Measurements from ENCODE around the gene PDZRN3. TPM values are rescaled to one million over a fixed set of nuclear protein-coding genes. Genes with fewer than 3 reads are reported as not detected.

The PDZRN3 gene
- total RNA-seq, 1 donor from 2014 or later = 50.6 TPM

GRCh38 chr3:73552700-73553099, 72.0 kb downstream of the PDZRN3 start:
- no peak overlapping the region for H3K27ac ChIP-seq (ENCODE audit: low read depth, low read length)
- H3K9ac ChIP-seq (ENCODE audit: low read depth in 1 of 3, low read length in 3 of 3) = no peak overlapping the region
- H3K4me3 ChIP-seq (ENCODE audit: low read length in 3 of 3) = no peak overlapping the region
- H3K36me3 ChIP-seq (ENCODE audit: control insufficient read depth in 3 of 3, insufficient read depth in 3 of 3, low read length in 3 of 3) = no peaks in the 10 kb centered on the region
- no peaks in the 10 kb centered on the region for H3K27me3 ChIP-seq (ENCODE audit: control insufficient read depth in 3 of 3, insufficient read depth in 3 of 3, low read length in 3 of 3)
- H3K9me3 ChIP-seq (ENCODE audit: control insufficient read depth in 3 of 3, low read length in 3 of 3) = no peaks in the 10 kb centered on the region
- peaks cover 7 to 26% (median 22%) of the 10 kb centered on the region in 3 donors for H3K4me1 ChIP-seq (ENCODE audit: control insufficient read depth in 3 of 3, insufficient read depth in 3 of 3, low read length in 3 of 3)

DNA sequence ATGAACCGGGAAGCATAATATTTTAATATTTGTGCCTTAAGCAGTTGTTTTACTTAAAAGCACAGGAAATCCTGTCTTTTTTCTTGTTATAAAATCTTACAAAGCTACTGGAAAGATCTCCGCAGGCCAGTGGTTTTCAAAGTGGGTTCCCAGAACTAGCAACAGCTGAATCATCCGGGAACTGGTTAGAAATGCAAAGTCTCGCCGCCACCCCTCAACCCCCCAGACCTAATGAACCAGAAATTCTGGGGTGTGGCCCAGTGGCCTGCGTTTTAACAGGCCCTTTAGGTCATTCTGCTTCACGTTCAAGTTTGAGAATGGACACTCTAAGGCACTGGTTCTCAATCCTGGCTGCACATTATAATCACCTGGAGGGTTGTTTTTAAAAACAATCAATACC, 74.7 kb downstream of the PDZRN3 start:
- Histone ChIP-seq H3K4me1 (ENCODE audit: control insufficient read depth in 3 of 3, insufficient read depth in 3 of 3, low read length in 3 of 3) (peaks cover 2 to 22% (median 5%) of the 10 kb centered on the region in 3 donors), H3K27me3 (ENCODE audit: control insufficient read depth in 3 of 3, insufficient read depth in 3 of 3, low read length in 3 of 3) (no peaks in the 10 kb centered on the region), H3K36me3 (ENCODE audit: control insufficient read depth in 3 of 3, insufficient read depth in 3 of 3, low read length in 3 of 3) (no peaks in the 10 kb centered on the region), H3K9me3 (ENCODE audit: control insufficient read depth in 3 of 3, low read length in 3 of 3) (no peaks in the 10 kb centered on the region), H3K4me3 (ENCODE audit: low read length in 3 of 3) (no peak overlapping the region), H3K9ac (ENCODE audit: low read depth in 1 of 3, low read length in 3 of 3) (no peak overlapping the region), H3K27ac (ENCODE audit: low read depth, low read length) (no peak overlapping the region)

DNA sequence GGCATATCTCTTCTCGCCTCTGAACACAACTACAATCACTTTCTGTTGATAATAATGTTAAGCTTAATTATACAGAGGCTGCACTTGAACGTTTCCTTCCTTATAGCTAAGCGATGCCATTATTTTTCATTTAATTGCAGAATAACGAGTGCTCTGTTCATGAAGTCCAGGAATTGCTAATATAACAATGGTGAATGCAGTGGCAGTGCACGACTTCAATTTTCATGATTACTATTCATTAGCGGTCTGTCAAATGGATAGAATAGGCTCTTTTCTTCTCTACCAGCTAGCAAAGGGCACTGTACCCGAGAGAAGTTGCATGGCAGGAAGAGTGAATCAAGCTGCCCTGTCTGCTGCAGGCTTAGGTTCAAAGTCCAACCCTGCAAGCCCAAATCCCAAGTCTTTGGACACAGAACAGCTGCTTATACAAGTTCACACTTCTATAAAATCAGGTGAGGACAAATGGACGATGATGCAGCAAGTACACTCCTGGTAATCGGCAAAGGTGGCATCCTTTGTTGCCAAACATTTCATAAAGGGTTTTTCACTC, 75.6 kb downstream of the PDZRN3 start:
- Histone ChIP-seq H3K4me1 (ENCODE audit: control insufficient read depth in 3 of 3, insufficient read depth in 3 of 3, low read length in 3 of 3) (peaks cover 2 to 23% (median 2%) of the 10 kb centered on the region in 3 donors), H3K27me3 (ENCODE audit: control insufficient read depth in 3 of 3, insufficient read depth in 3 of 3, low read length in 3 of 3) (no peaks in the 10 kb centered on the region), H3K27ac (ENCODE audit: low read depth, low read length) (no peak overlapping the region), H3K36me3 (ENCODE audit: control insufficient read depth in 3 of 3, insufficient read depth in 3 of 3, low read length in 3 of 3) (no peaks in the 10 kb centered on the region), H3K4me3 (ENCODE audit: low read length in 3 of 3) (no peak overlapping the region), H3K9ac (ENCODE audit: low read depth in 1 of 3, low read length in 3 of 3) (no peak overlapping the region), H3K9me3 (ENCODE audit: control insufficient read depth in 3 of 3, low read length in 3 of 3) (no peaks in the 10 kb centered on the region)

GRCh38 chr3:73548436-73548835, 76.3 kb downstream of the PDZRN3 start:
- no peaks in the 10 kb centered on the region for H3K36me3 ChIP-seq (ENCODE audit: control insufficient read depth in 3 of 3, insufficient read depth in 3 of 3, low read length in 3 of 3)
- H3K4me1 ChIP-seq (ENCODE audit: control insufficient read depth in 3 of 3, insufficient read depth in 3 of 3, low read length in 3 of 3) = peaks cover 2 to 27% (median 2%) of the 10 kb centered on the region in 3 donors
- no peaks in the 10 kb centered on the region for H3K9me3 ChIP-seq (ENCODE audit: control insufficient read depth in 3 of 3, low read length in 3 of 3)
- H3K27me3 ChIP-seq (ENCODE audit: control insufficient read depth in 3 of 3, insufficient read depth in 3 of 3, low read length in 3 of 3) = no peaks in the 10 kb centered on the region
- H3K27ac ChIP-seq (ENCODE audit: low read depth, low read length) = peak overlapping the region; percentile 45
- H3K9ac ChIP-seq (ENCODE audit: low read depth in 1 of 3, low read length in 3 of 3) = no peak overlapping the region
- no peak overlapping the region for H3K4me3 ChIP-seq (ENCODE audit: low read length in 3 of 3)

DNA sequence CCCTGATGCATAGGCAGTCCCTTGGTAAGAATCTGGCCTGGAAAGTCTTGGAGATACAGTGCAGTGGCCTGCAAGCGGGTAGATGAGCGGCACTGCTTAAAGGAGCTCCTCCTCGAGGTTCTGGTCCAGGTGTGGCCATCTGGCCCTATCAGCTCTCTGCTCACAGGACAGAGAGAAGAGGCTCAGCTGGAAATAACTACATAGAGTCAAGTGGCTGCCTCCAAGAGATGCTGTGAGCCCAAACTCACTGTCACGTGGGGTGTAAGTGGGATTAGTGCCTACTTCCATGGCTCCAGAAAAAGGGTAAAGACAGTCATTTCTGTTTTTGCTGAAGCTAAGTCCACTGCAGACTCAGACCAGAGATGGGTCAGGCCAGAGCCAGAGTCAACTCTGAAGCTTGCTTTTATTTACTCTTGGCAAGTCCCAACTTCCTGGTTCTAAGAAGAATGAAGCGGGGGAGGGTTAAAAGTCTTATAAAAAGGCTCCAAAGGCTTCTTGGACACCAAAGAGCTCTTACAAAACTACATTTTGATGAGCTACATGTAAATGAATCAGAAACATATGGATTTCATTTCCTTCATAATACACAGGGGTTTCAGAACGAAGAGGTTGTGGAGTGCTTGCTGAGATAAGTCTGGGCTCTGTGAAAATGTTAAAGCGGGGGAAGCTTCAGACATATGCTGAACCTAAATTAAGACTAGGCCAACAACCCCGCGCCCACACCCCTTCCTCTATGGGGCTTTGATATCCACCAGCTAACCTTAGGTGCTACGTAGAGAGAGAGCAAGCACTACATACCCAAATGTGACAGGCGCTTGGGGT, 77.1 kb downstream of the PDZRN3 start:
- Histone ChIP-seq H3K4me3 (ENCODE audit: low read length in 3 of 3) (no peak overlapping the region), H3K27me3 (ENCODE audit: control insufficient read depth in 3 of 3, insufficient read depth in 3 of 3, low read length in 3 of 3) (no peaks in the 10 kb centered on the region), H3K4me1 (ENCODE audit: control insufficient read depth in 3 of 3, insufficient read depth in 3 of 3, low read length in 3 of 3) (peaks cover 2 to 27% (median 6%) of the 10 kb centered on the region in 3 donors), H3K36me3 (ENCODE audit: control insufficient read depth in 3 of 3, insufficient read depth in 3 of 3, low read length in 3 of 3) (no peaks in the 10 kb centered on the region), H3K27ac (ENCODE audit: low read depth, low read length) (peak overlapping the region; percentile 45), H3K9ac (ENCODE audit: low read depth in 1 of 3, low read length in 3 of 3) (no peak overlapping the region), H3K9me3 (ENCODE audit: control insufficient read depth in 3 of 3, low read length in 3 of 3) (no peaks in the 10 kb centered on the region)

DNA sequence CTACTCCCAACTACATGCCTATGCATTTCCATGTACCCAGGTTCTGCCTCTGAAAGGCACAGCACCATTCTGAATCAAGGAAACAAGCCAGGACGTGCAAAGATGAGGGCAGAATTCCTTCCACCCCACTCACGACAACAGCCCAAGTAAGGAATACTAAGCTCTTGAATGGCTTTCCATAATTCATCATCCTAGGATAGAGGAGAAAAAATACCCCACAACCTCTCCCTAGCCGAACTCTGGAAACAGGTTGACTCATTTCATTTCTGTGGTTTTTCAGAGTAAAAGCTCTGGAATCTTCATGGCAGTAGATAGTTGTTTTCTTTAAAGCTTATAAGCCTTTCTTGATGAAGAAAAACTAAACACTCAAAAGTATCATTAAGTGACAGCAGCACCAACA, 77.8 kb downstream of the PDZRN3 start:
- Histone ChIP-seq H3K4me1 (ENCODE audit: control insufficient read depth in 3 of 3, insufficient read depth in 3 of 3, low read length in 3 of 3) (peaks cover 2 to 27% (median 6%) of the 10 kb centered on the region in 3 donors), H3K9me3 (ENCODE audit: control insufficient read depth in 3 of 3, low read length in 3 of 3) (no peaks in the 10 kb centered on the region), H3K27ac (ENCODE audit: low read depth, low read length) (peak overlapping the region; percentile 45), H3K27me3 (ENCODE audit: control insufficient read depth in 3 of 3, insufficient read depth in 3 of 3, low read length in 3 of 3) (no peaks in the 10 kb centered on the region), H3K9ac (ENCODE audit: low read depth in 1 of 3, low read length in 3 of 3) (no peak overlapping the region), H3K4me3 (ENCODE audit: low read length in 3 of 3) (no peak overlapping the region), H3K36me3 (ENCODE audit: control insufficient read depth in 3 of 3, insufficient read depth in 3 of 3, low read length in 3 of 3) (no peaks in the 10 kb centered on the region)

DNA sequence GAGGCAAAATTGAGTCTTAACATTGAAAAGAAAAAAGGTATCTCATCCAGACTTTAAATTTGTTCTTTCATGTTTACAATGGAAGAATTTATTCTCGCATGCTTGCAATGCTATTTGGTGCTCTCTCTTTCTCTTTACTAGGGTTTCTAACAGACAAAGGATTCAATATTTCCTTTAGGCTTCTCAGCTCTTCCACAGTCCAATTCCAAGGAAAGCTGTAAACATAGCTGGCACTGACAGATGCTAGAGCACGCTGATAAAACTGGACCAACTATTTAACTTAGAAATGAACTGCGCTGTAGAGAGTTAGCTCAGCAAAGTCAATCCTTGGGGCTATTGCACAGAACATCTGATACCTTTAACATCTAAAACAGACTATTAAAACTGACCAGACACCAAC, 81.3 kb downstream of the PDZRN3 start:
- H3K4me1 ChIP-seq (ENCODE audit: control insufficient read depth in 3 of 3, insufficient read depth in 3 of 3, low read length in 3 of 3) = peaks cover 2 to 30% (median 6%) of the 10 kb centered on the region in 3 donors
- no peaks in the 10 kb centered on the region for H3K36me3 ChIP-seq (ENCODE audit: control insufficient read depth in 3 of 3, insufficient read depth in 3 of 3, low read length in 3 of 3)
- H3K27me3 ChIP-seq (ENCODE audit: control insufficient read depth in 3 of 3, insufficient read depth in 3 of 3, low read length in 3 of 3) = no peaks in the 10 kb centered on the region
- no peak overlapping the region for H3K9ac ChIP-seq (ENCODE audit: low read depth in 1 of 3, low read length in 3 of 3)
- no peaks in the 10 kb centered on the region for H3K9me3 ChIP-seq (ENCODE audit: control insufficient read depth in 3 of 3, low read length in 3 of 3)
- H3K27ac ChIP-seq (ENCODE audit: low read depth, low read length) = no peak overlapping the region
- H3K4me3 ChIP-seq (ENCODE audit: low read length in 3 of 3) = no peak overlapping the region

DNA sequence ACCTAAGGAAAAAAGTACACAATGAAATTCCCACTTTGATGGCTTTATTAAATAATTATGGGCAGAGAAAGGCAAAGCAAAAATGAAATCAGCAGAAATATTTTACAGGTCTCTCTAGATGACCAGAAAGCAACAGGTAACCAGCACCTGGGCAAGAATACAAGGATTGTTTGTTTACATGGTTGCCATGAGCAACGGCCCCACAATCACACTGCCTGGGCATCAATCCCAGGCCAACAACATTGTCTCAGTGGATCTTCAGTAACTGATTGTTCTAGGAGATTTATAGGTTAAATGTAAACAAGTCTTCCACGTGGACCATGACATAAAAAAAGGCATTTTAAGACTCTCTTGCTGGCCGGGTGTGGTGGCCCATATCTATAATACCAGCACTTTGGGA, 82.6 kb downstream of the PDZRN3 start:
- Histone ChIP-seq H3K4me1 (ENCODE audit: control insufficient read depth in 3 of 3, insufficient read depth in 3 of 3, low read length in 3 of 3) (peaks cover 2 to 21% (median 5%) of the 10 kb centered on the region in 3 donors), H3K27ac (ENCODE audit: low read depth, low read length) (no peak overlapping the region)

DNA sequence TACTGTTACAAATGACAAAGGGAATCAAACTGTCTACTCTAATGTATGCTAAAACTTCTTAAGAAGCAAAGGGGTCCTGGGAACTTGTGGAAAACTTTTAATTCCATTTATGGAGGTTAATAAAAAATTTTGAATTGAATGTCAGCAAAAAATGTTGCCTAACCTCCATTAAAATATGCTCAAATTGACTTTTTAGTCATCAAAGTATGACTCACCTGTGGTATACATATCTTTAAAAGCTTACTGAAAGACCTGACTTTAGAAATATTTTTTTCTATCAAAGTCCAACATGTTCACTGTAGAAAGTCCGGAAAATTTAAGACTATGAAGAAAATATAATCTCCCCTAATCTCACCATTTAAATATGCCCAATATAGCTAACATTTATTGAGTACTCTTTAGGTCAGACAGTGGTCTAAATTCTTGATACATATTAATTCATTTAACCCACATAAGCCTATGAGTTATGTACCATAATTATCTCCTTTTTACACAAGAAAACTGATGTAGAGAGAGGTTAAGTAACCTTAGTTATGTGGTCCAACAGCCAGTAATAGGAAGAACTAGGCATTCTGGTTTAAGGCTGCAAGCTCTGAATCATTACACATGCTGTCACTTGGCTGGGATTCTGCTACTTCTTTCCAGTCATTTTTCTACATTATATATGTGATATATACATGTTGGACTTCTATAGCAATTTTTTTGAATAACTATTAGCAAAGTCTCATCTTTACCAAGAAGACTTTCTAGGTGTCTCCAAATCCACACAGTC, 83.6 kb downstream of the PDZRN3 start:
- Histone ChIP-seq H3K36me3 (ENCODE audit: control insufficient read depth in 3 of 3, insufficient read depth in 3 of 3, low read length in 3 of 3) (no peaks in the 10 kb centered on the region), H3K9me3 (ENCODE audit: control insufficient read depth in 3 of 3, low read length in 3 of 3) (no peaks in the 10 kb centered on the region), H3K27me3 (ENCODE audit: control insufficient read depth in 3 of 3, insufficient read depth in 3 of 3, low read length in 3 of 3) (no peaks in the 10 kb centered on the region), H3K4me3 (ENCODE audit: low read length in 3 of 3) (no peak overlapping the region), H3K9ac (ENCODE audit: low read depth in 1 of 3, low read length in 3 of 3) (no peak overlapping the region), H3K4me1 (ENCODE audit: control insufficient read depth in 3 of 3, insufficient read depth in 3 of 3, low read length in 3 of 3) (peaks cover 10 to 24% (median 15%) of the 10 kb centered on the region in 3 donors), H3K27ac (ENCODE audit: low read depth, low read length) (no peak overlapping the region)

More for the DNA sequence above, 82.6 kb downstream of the PDZRN3 start:
- Histone ChIP-seq H3K9ac (ENCODE audit: low read depth in 1 of 3, low read length in 3 of 3) (no peak overlapping the region), H3K4me3 (ENCODE audit: low read length in 3 of 3) (no peak overlapping the region), H3K9me3 (ENCODE audit: control insufficient read depth in 3 of 3, low read length in 3 of 3) (no peaks in the 10 kb centered on the region), H3K27me3 (ENCODE audit: control insufficient read depth in 3 of 3, insufficient read depth in 3 of 3, low read length in 3 of 3) (no peaks in the 10 kb centered on the region), H3K36me3 (ENCODE audit: control insufficient read depth in 3 of 3, insufficient read depth in 3 of 3, low read length in 3 of 3) (no peaks in the 10 kb centered on the region)

DNA sequence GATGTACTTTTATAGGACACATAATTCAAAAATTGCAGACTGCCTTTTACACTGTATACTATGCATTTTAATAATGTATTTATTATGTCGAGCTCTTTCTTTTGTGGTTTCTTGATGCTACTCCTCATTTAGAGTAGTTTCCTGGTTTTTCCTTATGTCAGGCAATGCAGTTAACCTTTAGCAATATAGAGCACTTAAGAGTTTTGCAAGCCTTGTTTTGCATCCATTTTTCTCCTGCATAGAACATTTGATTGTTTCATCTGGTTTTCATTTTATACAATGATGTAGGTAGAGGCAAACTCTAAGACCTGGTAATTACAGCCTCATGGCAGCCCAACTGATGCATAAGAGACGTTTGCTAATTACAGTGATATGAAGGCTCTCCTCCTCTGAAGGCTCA, 86.3 kb downstream of the PDZRN3 start:
- Histone ChIP-seq H3K4me1 (ENCODE audit: control insufficient read depth in 3 of 3, insufficient read depth in 3 of 3, low read length in 3 of 3) (peaks cover 13 to 40% (median 25%) of the 10 kb centered on the region in 3 donors), H3K9ac (ENCODE audit: low read depth in 1 of 3, low read length in 3 of 3) (no peak overlapping the region), H3K36me3 (ENCODE audit: control insufficient read depth in 3 of 3, insufficient read depth in 3 of 3, low read length in 3 of 3) (no peaks in the 10 kb centered on the region), H3K4me3 (ENCODE audit: low read length in 3 of 3) (no peak overlapping the region), H3K9me3 (ENCODE audit: control insufficient read depth in 3 of 3, low read length in 3 of 3) (no peaks in the 10 kb centered on the region), H3K27me3 (ENCODE audit: control insufficient read depth in 3 of 3, insufficient read depth in 3 of 3, low read length in 3 of 3) (no peaks in the 10 kb centered on the region), H3K27ac (ENCODE audit: low read depth, low read length) (no peak overlapping the region)

Data from skeletal muscle tissue (tissue), 4 donors.